Left ventricle myocardium superior (tissue), 1 donor: ENCODE results near the gene ADAMTS12. TPM values are rescaled to one million over a fixed set of nuclear protein-coding genes. Genes with fewer than 3 reads are reported as not detected.
"Not testable (repeated sequence)": the region's sequence is repeated elsewhere in the genome, so short reads cannot be mapped to it uniquely, and the experiment has no call there.

Source experiments
- ATAC-seq: fragments of 200-7000 bp; cut with Tn5 transposase; one replicate; pipeline ENCODE4 v1.9.1; 2020; ENCODE audit warnings: mild to moderate bottlenecking, moderate library complexity
- DNase-seq: peaks from one replicate; pipeline ENCODE4 v3.0.0-alpha.2; 2020
- intact Hi-C: fragments of 100-400 bp; cut with micrococcal nuclease; formaldehyde crosslinking; loops from one replicate; pipeline ENCODE4 v1.11.0; 2022
- total RNA-seq: library from RNA; stranded (reverse); fragmentation: NEBNext Ultra II Directional; extraction: Animal tissue kit (Norgen Biotek cat#: 25700); gene quantifications from one replicate; pipeline ENCODE4 v1.2.1, GENCODE V29; 2021
- donor health status: DM: no; HTN: yes; CAD: no; lungs with severe emphysema.

Gene ADAMTS12
- total RNA-seq, 1 donor from 2014 or later = 1.4 TPM

GRCh38 chr5:33914844-33915243, 23.1 kb upstream of the ADAMTS12 start:
- DNase-seq, ATAC-seq, intact Hi-C loops: not testable (repeated sequence)

GRCh38 chr5:33906248-33906647, 14.5 kb upstream of the ADAMTS12 start:
- intact Hi-C loops, DNase-seq, ATAC-seq: not testable (repeated sequence)

- ATAC-seq (no peak), DNase-seq (no peak)
- intact Hi-C loops = no loop called here
These were observed 13.6 kb upstream of the ADAMTS12 start for GRCh38 chr5:33905381-33905780.

- no peak for DNase-seq
- intact Hi-C loops = no loop called here
- ATAC-seq = no peak
These were observed 11.3 kb upstream of the ADAMTS12 start for GRCh38 chr5:33903118-33903517.

GRCh38 chr5:33901156-33901555, 9.4 kb upstream of the ADAMTS12 start:
- ATAC-seq (no peak), DNase-seq (no peak)
- intact Hi-C loops = no loop called here

GRCh38 chr5:33894566-33894965, 2.8 kb upstream of the ADAMTS12 start:
- DNase-seq = no peak
- ATAC-seq = no peak
- intact Hi-C loops = no loop called here

GRCh38 chr5:33892620-33893137, 889 bp upstream of the ADAMTS12 start:
- intact Hi-C loops = no loop called here

GRCh38 chr5:33891446-33891787, 373 bp downstream of the ADAMTS12 start:
- DNase-seq (no peak), ATAC-seq (no peak)
- intact Hi-C loops = no loop called here

More at GRCh38 chr5:33892620-33893137, 889 bp upstream of the ADAMTS12 start:
- DNase-seq = no peak
- ATAC-seq = peak; percentile 12

- DNase-seq = no peak
- intact Hi-C loops = no loop called here
- ATAC-seq = peak; percentile 9
These were observed 1.4 kb downstream of the ADAMTS12 start for GRCh38 chr5:33890131-33891032.

GRCh38 chr5:33888587-33888986, 3.2 kb downstream of the ADAMTS12 start:
- no peak for ATAC-seq
- intact Hi-C loops = no loop called here
- no peak for DNase-seq

- DNase-seq (no peak), ATAC-seq (no peak)
- intact Hi-C loops = no loop called here
These were observed 4.5 kb downstream of the ADAMTS12 start for GRCh38 chr5:33887268-33887667.

GRCh38 chr5:33886283-33886682, 5.5 kb downstream of the ADAMTS12 start:
- DNase-seq (no peak), ATAC-seq (no peak)
- intact Hi-C loops = no loop called here

GRCh38 chr5:33885679-33886078, 6.1 kb downstream of the ADAMTS12 start:
- DNase-seq = no peak
- intact Hi-C loops = no loop called here
- no peak for ATAC-seq

GRCh38 chr5:33883482-33883881, 8.3 kb downstream of the ADAMTS12 start:
- DNase-seq = no peak

GRCh38 chr5:33880319-33880718, 11.5 kb downstream of the ADAMTS12 start:
- intact Hi-C loops = no loop called here
- DNase-seq (no peak), ATAC-seq (no peak)

More at GRCh38 chr5:33883482-33883881, 8.3 kb downstream of the ADAMTS12 start:
- intact Hi-C loops = no loop called here
- no peak for ATAC-seq

- intact Hi-C loops = no loop called here
- ATAC-seq = peak; percentile 88
- DNase-seq = peak; percentile 32
These were observed 14.3 kb downstream of the ADAMTS12 start for GRCh38 chr5:33877449-33877848.

GRCh38 chr5:33867241-33867640, 24.5 kb downstream of the ADAMTS12 start:
- intact Hi-C loops = no loop called here
- DNase-seq (no peak), ATAC-seq (no peak)

GRCh38 chr5:33859177-33859576, 32.6 kb downstream of the ADAMTS12 start:
- ATAC-seq, intact Hi-C loops, DNase-seq: not testable (repeated sequence)

- DNase-seq (no peak), ATAC-seq (no peak)
- intact Hi-C loops = no loop called here
These were observed 34.8 kb downstream of the ADAMTS12 start for GRCh38 chr5:33857037-33857436.

GRCh38 chr5:33855396-33855795, 36.4 kb downstream of the ADAMTS12 start:
- DNase-seq (no peak), ATAC-seq (no peak)
- intact Hi-C loops = no loop called here

- intact Hi-C loops = no loop called here
- DNase-seq (no peak), ATAC-seq (peak; percentile 29)
These were observed 37.0 kb downstream of the ADAMTS12 start for GRCh38 chr5:33854733-33855151.
